HepG2 (cell line): ENCODE measurements around the gene PRPF38A. TPM values are rescaled to one million over a fixed set of nuclear protein-coding genes. Genes with fewer than 3 reads are reported as not detected.

Experiments
- EP300 ChIP-seq, 3 experiments: sonication (generic) in 1 of 3; formaldehyde crosslinking in 1 of 3; IDR thresholded peaks; 2 replicates each; pipeline versions ENCODE4 v1.5.1 to v1.6.1; 2011 to 2020; ENCODE audit warnings: low read depth in 2 of 3, low read length in 2 of 3, borderline replicate concordance in 1 of 3, improper control_type of control experiment in 1 of 3, mild to moderate bottlenecking in 1 of 3, missing genetic modification reagents in 1 of 3, moderate library complexity in 1 of 3
- FOXK1 ChIP-seq: sonication (generic); formaldehyde crosslinking; IDR thresholded peaks from 2 replicates; pipeline ENCODE4 v1.4.0; 2020; ENCODE audit warnings: low read depth, missing genetic modification reagents, borderline replicate concordance
- GATA4 ChIP-seq: sonication (generic); IDR thresholded peaks from 2 replicates; pipeline ENCODE4 v1.6.1; 2016; ENCODE audit warnings: antibody characterized with exemption, low read depth, borderline replicate concordance
- GPBP1L1 ChIP-seq: sonication (generic); formaldehyde crosslinking; IDR thresholded peaks from 2 replicates; pipeline ENCODE4 v1.5.0; 2020; ENCODE audit warnings: mild to moderate bottlenecking, missing genetic modification reagents
- KLF16 ChIP-seq, 2 experiments: sonication (generic) in 1 of 2; formaldehyde crosslinking in 1 of 2; IDR thresholded peaks; 2 replicates each; pipeline versions ENCODE4 v1.6.1 to v1.8.0; 2016 to 2023; ENCODE audit warnings: missing genetic modification reagents in 2 of 2, missing compliant biosample characterization in 1 of 2
- LBX2 ChIP-seq: sonication (generic); formaldehyde crosslinking; IDR thresholded peaks from 2 replicates; pipeline ENCODE4 v1.5.0; 2020; ENCODE audit warnings: missing genetic modification reagents, mild to moderate bottlenecking, borderline replicate concordance
- NCOA1 ChIP-seq: sonication (generic); formaldehyde crosslinking; IDR thresholded peaks from 2 replicates; pipeline ENCODE4 v1.9.0; 2021; ENCODE audit warnings: missing genetic modification reagents
- PHF8 ChIP-seq: sonication (generic); formaldehyde crosslinking; IDR thresholded peaks from 2 replicates; pipeline ENCODE4 v1.5.0; 2020; ENCODE audit warnings: missing genetic modification reagents
- SRY ChIP-seq: sonication (generic); formaldehyde crosslinking; IDR thresholded peaks from 2 replicates; pipeline ENCODE4 v1.8.0; 2022; ENCODE audit warnings: mild to moderate bottlenecking, missing genetic modification reagents
- TEAD3 ChIP-seq: optimal IDR thresholded peaks from 2 replicates; pipeline ENCODE3; 2016; ENCODE audit warnings: borderline replicate concordance
- ZNF143 ChIP-seq: sonication (generic); formaldehyde crosslinking; IDR thresholded peaks from 2 replicates; pipeline ENCODE4 v1.4.0; 2020; ENCODE audit warnings: missing genetic modification reagents
- ZNF282 ChIP-seq: fragments of 450-650 bp; IDR thresholded peaks from 2 replicates; pipeline ENCODE4 v1.6.1; 2018; ENCODE audit not compliant: partially characterized antibody
- ZNF501 ChIP-seq: sonication (generic); formaldehyde crosslinking; IDR thresholded peaks from 2 replicates; pipeline ENCODE4 v1.5.1; 2020; ENCODE audit warnings: mild to moderate bottlenecking, moderate library complexity, missing genetic modification reagents
- ZNF614 ChIP-seq: IDR thresholded peaks from 2 replicates; pipeline ENCODE4 v1.6.1; 2018; ENCODE audit warnings: missing biosample characterization, missing genetic modification reagents, inconsistent platforms, borderline replicate concordance
- ZNF652 ChIP-seq: IDR thresholded peaks from 2 replicates; pipeline ENCODE4 v1.6.1; 2016; ENCODE audit warnings: low read depth, borderline replicate concordance
- ZUFSP ChIP-seq: sonication (generic); formaldehyde crosslinking; IDR thresholded peaks from 2 replicates; pipeline ENCODE4 v1.9.0; 2021; ENCODE audit warnings: missing genetic modification reagents, mild to moderate bottlenecking, borderline replicate concordance
- polyA plus RNA-seq, 8 experiments: library from polyadenylated mRNA; depleted of rRNA in 3 of 8; stranded (reverse) in 7 of 8; unstranded in 1 of 8; fragments of >200 nt; fragmentation: Illumina TruSeq in 4 of 8; extraction: Trizol in 4 of 8; gene quantifications; 2 replicates each; pipeline versions ENCODE4 v1.2.1 to v1.2.3, GENCODE V29; 2011 to 2016; ENCODE audit warnings: low read depth in 4 of 8, missing spikeins in 1 of 8, mixed read lengths in 1 of 8; ENCODE audit not compliant: insufficient read depth in 1 of 8
- total RNA-seq, 5 experiments: library from RNA; depleted of rRNA; stranded (reverse); fragments of >200 nt; fragmentation: Illumina TruSeq; extraction: Trizol; gene quantifications; 2 replicates each; pipeline ENCODE4 v1.2.3, GENCODE V29; 2016; ENCODE audit warnings: low read depth in 1 of 5
- TF ChIP-seq, protein P1 (sequence below): sonication (generic); formaldehyde crosslinking; IDR thresholded peaks from 2 replicates; pipeline ENCODE4 v1.5.0; 2020; ENCODE audit warnings: missing genetic modification reagents, mild to moderate bottlenecking, borderline replicate concordance
- TF ChIP-seq, protein P2 (sequence below): sonication (generic); formaldehyde crosslinking; IDR thresholded peaks from 2 replicates; pipeline ENCODE4 v1.4.0; 2020; ENCODE audit warnings: mild to moderate bottlenecking, low read depth, missing genetic modification reagents
- TF ChIP-seq, protein P3 (sequence below): sonication (generic); formaldehyde crosslinking; IDR thresholded peaks from 2 replicates; pipeline ENCODE4 v1.4.0; 2020; ENCODE audit warnings: missing genetic modification reagents

The PRPF38A gene
- total and polyA plus RNA-seq, 2 of the 13 experiments (the other 11 are each of a cell fraction or from before 2014, with no cell fraction given), result 18.3 to 45.5 TPM

DNA sequence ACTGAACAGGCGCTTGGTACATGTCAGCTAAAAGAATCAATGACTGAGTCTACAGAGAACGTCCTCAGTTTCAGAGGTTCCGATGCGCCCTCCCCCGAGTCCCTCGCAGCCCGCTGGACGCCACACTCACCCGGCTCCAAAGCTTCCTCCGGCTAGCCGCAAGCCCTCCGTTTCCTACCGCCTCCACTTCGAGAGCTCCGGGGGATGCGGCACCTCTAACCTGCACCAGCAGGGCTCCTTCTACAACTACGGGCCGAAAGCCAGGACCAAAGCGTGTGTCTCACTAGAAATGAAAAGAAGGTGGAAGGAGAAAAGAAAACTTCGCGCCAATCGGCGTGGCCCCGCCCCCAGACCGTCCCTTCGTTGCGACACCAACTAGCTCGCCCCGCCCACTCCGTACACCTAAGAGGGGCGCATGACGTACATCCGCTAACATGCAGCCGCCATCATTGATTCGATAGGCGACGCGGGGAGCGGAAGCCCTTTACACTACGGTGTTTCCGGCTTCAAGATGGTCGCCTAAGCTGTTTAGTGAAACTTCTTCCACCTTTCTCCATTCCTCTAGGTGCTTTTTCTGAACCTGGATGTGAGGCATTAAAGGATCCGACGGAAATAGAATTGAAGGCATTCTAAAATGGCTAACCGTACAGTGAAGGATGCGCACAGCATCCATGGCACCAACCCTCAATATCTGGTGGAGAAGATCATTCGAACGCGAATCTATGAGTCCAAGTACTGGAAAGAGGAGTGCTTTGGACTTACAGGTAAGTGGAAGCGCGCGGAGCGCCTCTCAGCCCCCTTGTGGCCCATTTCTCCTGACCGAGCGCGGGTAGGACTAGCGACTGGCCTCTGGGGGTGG is at the start of gene PRPF38A, which contains the start of gene ORC1 (continued):
- TF ChIP-seq, protein P1, sequence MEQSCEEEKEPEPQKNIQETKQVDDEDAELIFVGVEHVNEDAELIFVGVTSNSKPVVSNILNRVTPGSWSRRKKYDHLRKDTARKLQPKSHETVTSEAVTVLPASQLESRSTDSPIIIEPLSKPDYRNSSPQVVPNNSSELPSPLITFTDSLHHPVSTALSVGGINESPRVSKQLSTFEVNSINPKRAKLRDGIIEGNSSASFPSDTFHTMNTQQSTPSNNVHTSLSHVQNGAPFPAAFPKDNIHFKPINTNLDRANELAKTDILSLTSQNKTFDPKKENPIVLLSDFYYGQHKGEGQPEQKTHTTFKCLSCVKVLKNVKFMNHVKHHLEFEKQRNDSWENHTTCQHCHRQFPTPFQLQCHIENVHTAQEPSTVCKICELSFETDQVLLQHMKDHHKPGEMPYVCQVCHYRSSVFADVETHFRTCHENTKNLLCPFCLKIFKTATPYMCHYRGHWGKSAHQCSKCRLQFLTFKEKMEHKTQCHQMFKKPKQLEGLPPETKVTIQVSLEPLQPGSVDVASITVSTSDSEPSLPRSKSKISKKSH (CRISPR knock-in tag), result no peak
- TF ChIP-seq NCOA1 (CRISPR knock-in tag) (0 out of 2 replicates have a peak, but pooled peaks have one; percentile 64), ZNF614 (CRISPR knock-in tag) (peak; percentile 56; the same call in 1 of the 2 replicates), GATA4 (no peak), ZNF501 (peak; percentile 89), SRY (CRISPR knock-in tag) (0 out of 2 replicates have a peak, but pooled peaks have one; percentile 52), LBX2 (peak; percentile 15; the same call in 1 of the 2 replicates), ZNF652 (CRISPR knock-in tag) (no peak), GPBP1L1 (CRISPR knock-in tag) (no peak), FOXK1 (CRISPR knock-in tag) (peak; percentile 80), KLF16 (CRISPR knock-in tag; IDR thresholded peaks at IDR 0.05) (peak in 1 of 2 experiments; percentile 62; a peak in 1 of 4 replicates), ZUFSP (CRISPR knock-in tag) (no peak), ZNF143 (no peak), PHF8 (CRISPR knock-in tag) (peak; percentile 87), ZNF282 (no peak), TEAD3 (CRISPR knock-in tag) (peak; percentile 41), EP300 (IDR thresholded peaks at IDR 0.05; ENCODE audit: low read depth in 2 of 2, low read length in 2 of 2) (no peak), EP300 (CRISPR knock-in tag; IDR thresholded peaks at IDR 0.05; ENCODE audit: borderline replicate concordance) (no peak)
- TF ChIP-seq, protein P2, sequence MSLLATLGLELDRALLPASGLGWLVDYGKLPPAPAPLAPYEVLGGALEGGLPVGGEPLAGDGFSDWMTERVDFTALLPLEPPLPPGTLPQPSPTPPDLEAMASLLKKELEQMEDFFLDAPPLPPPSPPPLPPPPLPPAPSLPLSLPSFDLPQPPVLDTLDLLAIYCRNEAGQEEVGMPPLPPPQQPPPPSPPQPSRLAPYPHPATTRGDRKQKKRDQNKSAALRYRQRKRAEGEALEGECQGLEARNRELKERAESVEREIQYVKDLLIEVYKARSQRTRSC (CRISPR knock-in tag), result no peak
- TF ChIP-seq, protein P3, sequence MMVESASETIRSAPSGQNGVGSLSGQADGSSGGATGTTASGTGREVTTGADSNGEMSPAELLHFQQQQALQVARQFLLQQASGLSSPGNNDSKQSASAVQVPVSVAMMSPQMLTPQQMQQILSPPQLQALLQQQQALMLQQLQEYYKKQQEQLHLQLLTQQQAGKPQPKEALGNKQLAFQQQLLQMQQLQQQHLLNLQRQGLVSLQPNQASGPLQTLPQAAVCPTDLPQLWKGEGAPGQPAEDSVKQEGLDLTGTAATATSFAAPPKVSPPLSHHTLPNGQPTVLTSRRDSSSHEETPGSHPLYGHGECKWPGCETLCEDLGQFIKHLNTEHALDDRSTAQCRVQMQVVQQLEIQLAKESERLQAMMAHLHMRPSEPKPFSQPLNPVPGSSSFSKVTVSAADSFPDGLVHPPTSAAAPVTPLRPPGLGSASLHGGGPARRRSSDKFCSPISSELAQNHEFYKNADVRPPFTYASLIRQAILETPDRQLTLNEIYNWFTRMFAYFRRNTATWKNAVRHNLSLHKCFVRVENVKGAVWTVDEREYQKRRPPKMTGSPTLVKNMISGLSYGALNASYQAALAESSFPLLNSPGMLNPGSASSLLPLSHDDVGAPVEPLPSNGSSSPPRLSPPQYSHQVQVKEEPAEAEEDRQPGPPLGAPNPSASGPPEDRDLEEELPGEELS, result no peak; the same call in 1 of the 2 replicates
